ENCODE results near the gene MYH11.

GRCh38 chr16:15837761-15838160 is 19.1 kb downstream of the MYH11 start:
- no peak for TF ChIP-seq CTCF (optimal IDR thresholded peaks at IDR 0.05 in 1 of 3, IDR thresholded peaks at IDR 0.05 in 1 of 3, conservative IDR thresholded peaks at IDR 0.05 in 1 of 3; ENCODE audit: extremely low read depth in 1 of 3, insufficient read depth in 2 of 3, low read length in 3 of 3)
- TF ChIP-seq EZH2 (IDR thresholded peaks at IDR 0.05; ENCODE audit: low read length) = no peak
